ENCODE data around the gene APOBEC3G. TPM values are rescaled to one million over a fixed set of nuclear protein-coding genes. Genes with fewer than 3 reads are reported as not detected.

The APOBEC3G gene
- not detected in 5 replicates for total RNA-seq (2022; extraction: Qiagen RNA extraction; ENCODE audit: low read depth)

GRCh38 chr22:39077026-39077840 is at the start of gene APOBEC3G:
Gene APOBEC3G, plus strand, starts transcription at chr22:39077275. Its CDS starts 87 bp downstream, at chr22:39077362.

GRCh38 chr22:39040538-39041296 is 36.4 kb upstream of the APOBEC3G start, which contains the start of gene APOBEC3F:
Gene APOBEC3F, plus strand, starts transcription at chr22:39040864. Its CDS starts 97 bp downstream, at chr22:39040961.

GRCh38 chr22:39097098-39098020 is 20.3 kb downstream of the APOBEC3G start, which contains the start of gene APOBEC3H:
Gene APOBEC3H, plus strand, starts transcription at chr22:39097244. Its CDS starts 3,035 bp downstream, at chr22:39100279.

Other genes with a start within 250 kb of the APOBEC3G start
- gene NPTXR, start 233.2 kb upstream of the APOBEC3G start, total RNA-seq (2022; extraction: Qiagen RNA extraction; ENCODE audit: low read depth): 9.1 to 11.4 TPM (median 10.1 TPM) in 5 replicates
- gene CBX6, start 205.1 kb upstream of the APOBEC3G start, total RNA-seq (2022; extraction: Qiagen RNA extraction; ENCODE audit: low read depth): 25.0 to 30.9 TPM (median 27.3 TPM) in 5 replicates
- gene APOBEC3A, start 119.7 kb upstream of the APOBEC3G start, total RNA-seq (2022; extraction: Qiagen RNA extraction; ENCODE audit: low read depth): 0.09 TPM in 1 of 5 replicates, not detected in the others
- gene APOBEC3B, start 94.9 kb upstream of the APOBEC3G start, total RNA-seq (2022; extraction: Qiagen RNA extraction; ENCODE audit: low read depth): 26.1 to 31.0 TPM (median 29.1 TPM) in 5 replicates
- gene APOBEC3C, start 63.0 kb upstream of the APOBEC3G start, total RNA-seq (2022; extraction: Qiagen RNA extraction; ENCODE audit: low read depth): 24.6 to 29.2 TPM (median 27.5 TPM) in 5 replicates
- 0.10 to 0.66 TPM (median 0.34 TPM) in 3 of 5 replicates, not detected in the others for gene APOBEC3D, start 56.1 kb upstream of the APOBEC3G start, total RNA-seq (2022; extraction: Qiagen RNA extraction; ENCODE audit: low read depth)
- 1.7 to 3.0 TPM (median 2.1 TPM) in 5 replicates for gene APOBEC3F, start 36.4 kb upstream of the APOBEC3G start, total RNA-seq (2022; extraction: Qiagen RNA extraction; ENCODE audit: low read depth)
- gene APOBEC3H, start 20.0 kb downstream of the APOBEC3G start, total RNA-seq (2022; extraction: Qiagen RNA extraction; ENCODE audit: low read depth): 0.26 to 0.45 TPM (median 0.36 TPM) in 5 replicates
- 0.80 to 1.4 TPM (median 1.2 TPM) in 5 replicates for gene CBX7, start 75.4 kb downstream of the APOBEC3G start, total RNA-seq (2022; extraction: Qiagen RNA extraction; ENCODE audit: low read depth)
- gene PDGFB, start 167.7 kb downstream of the APOBEC3G start, total RNA-seq (2022; extraction: Qiagen RNA extraction; ENCODE audit: low read depth): 4.3 to 5.5 TPM (median 4.7 TPM) in 5 replicates
- 1,719 to 2,411 TPM (median 1,785 TPM) in 5 replicates for gene RPL3, start 242.3 kb downstream of the APOBEC3G start, total RNA-seq (2022; extraction: Qiagen RNA extraction; ENCODE audit: low read depth)

Data from A549 treated with GW870086 at 1 μM for 4 hours (cell line).